VCaP (cell line): Measurements from ENCODE around the gene PSENEN.

Experiments used
- H3K27ac ChIP-seq: fragments of 450-650 bp; 2 replicates; pipeline ENCODE4 v1.5.1; 2017
- TF ChIP-seq, protein P1 (sequence below): fragments of 450-650 bp; conservative IDR thresholded peaks from 2 replicates; pipeline ENCODE4 v1.5.1; 2017; ENCODE audit warnings: mild to moderate bottlenecking, moderate library complexity

The PSENEN gene

DNA sequence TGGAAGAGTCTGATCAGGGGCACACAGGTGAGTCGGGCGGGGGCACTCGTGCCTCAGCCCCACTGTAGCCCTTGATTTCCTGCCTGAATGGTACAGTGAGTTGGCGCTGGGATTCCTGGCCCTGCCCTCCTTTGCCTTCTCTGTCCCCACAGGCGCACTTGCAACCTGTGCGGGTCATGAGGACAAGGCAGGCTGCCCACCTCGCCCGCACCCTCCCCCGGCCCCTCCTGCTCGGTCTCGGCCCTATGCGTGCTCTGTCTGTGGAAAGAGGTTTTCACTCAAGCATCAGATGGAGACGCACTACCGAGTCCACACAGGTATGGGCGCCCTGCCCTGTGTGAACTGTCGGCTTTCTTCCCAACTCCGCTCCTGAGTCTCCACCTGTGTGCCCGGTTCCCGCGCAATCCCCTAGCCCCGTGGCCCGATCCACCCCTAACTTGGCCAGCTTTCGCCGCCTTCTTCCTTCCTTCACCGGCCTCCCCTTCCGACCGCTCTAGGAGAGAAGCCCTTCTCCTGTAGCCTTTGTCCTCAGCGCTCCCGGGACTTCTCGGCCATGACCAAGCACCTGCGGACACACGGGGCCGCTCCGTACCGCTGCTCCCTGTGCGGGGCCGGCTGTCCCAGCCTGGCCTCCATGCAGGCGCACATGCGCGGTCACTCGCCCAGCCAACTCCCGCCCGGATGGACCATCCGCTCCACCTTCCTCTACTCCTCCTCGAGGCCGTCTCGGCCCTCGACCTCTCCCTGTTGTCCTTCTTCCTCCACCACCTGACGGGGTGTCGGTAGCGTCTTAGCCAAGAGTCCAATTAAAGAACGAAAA is 29.3 kb upstream of the PSENEN start:
- TF ChIP-seq, protein P1, sequence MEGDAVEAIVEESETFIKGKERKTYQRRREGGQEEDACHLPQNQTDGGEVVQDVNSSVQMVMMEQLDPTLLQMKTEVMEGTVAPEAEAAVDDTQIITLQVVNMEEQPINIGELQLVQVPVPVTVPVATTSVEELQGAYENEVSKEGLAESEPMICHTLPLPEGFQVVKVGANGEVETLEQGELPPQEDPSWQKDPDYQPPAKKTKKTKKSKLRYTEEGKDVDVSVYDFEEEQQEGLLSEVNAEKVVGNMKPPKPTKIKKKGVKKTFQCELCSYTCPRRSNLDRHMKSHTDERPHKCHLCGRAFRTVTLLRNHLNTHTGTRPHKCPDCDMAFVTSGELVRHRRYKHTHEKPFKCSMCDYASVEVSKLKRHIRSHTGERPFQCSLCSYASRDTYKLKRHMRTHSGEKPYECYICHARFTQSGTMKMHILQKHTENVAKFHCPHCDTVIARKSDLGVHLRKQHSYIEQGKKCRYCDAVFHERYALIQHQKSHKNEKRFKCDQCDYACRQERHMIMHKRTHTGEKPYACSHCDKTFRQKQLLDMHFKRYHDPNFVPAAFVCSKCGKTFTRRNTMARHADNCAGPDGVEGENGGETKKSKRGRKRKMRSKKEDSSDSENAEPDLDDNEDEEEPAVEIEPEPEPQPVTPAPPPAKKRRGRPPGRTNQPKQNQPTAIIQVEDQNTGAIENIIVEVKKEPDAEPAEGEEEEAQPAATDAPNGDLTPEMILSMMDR = no peak
- H3K27ac ChIP-seq = peak overlapping the region; percentile 98

DNA sequence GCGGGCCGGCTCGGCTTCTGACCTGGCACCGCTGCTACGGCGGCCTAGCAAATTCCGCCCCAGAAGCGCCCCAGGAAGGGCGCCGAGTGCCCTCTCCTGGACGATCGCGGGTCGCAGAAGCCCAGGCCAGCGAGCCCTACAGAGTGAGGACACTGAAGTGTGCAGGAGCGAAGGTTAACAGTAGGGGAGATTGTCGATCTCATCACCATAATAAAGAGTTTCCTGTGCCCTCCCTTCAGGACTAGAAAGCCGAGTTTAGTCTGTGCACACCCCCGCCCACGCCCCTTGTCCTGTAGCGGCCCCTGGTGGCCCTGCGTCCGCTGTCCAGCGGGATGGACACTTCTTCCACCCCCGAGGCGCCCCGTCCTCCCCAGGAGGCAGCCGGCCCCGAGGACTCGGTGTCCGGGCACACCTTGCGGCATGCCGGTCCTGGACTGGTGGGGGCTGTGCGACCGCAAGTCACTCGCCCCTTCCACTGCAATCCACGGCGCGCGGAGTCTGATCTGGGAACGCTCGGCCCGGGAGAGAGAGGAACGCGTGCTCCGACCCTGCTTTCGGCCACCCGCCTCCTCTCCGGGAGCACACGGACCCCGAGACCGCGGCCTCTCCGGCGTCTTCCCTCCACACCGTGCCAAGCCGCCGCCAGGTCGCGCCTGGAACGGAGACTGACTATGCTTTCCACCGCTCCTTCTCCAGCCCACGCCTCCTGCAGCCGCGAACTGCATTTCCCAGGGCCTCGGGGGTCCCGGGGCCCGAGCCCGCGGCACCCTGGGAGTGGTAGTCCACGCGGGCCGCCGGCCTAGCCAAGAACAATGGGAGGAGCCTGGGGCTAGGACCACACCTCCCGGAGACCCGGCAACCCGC is 28.4 kb upstream of the PSENEN start:
- peak overlapping the region; percentile 98 for H3K27ac ChIP-seq
- TF ChIP-seq, protein P1 = peak; percentile 98

DNA sequence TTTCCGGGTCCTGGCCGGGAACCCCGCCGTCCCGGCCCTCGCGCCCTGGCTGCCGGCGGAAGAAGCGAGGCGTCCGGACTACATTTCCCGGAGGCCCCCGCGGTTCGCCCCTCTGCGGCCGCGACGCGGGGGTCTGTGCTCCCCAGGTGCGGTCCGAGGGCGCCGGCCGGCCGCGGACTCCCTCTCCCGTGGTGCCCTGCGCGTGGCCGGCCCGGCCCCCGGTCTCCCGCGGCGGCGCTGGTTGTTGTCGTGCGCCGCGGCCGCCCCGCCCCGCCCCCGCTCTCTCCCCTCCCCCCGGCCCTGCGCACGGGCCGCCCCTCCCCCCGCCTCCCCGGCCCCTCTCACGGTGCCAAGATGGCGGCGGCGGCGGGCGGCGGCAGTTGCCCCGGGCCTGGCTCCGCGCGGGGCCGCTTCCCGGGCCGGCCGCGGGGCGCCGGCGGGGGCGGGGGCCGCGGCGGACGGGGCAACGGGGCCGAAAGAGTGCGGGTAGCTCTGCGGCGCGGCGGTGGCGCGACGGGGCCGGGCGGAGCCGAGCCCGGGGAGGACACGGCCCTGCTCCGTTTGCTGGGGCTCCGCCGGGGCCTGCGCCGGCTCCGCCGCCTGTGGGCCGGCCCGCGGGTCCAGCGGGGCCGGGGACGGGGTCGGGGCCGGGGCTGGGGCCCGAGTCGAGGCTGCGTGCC is 27.6 kb upstream of the PSENEN start, which contains the start of gene KMT2B:
Gene KMT2B, plus strand, starts transcription at position 339 of the 680 bp plus-strand sequence. Its CDS starts 16 bp downstream, at position 355.
- H3K27ac ChIP-seq = peak within 1 kb of the TSS; percentile 98

DNA sequence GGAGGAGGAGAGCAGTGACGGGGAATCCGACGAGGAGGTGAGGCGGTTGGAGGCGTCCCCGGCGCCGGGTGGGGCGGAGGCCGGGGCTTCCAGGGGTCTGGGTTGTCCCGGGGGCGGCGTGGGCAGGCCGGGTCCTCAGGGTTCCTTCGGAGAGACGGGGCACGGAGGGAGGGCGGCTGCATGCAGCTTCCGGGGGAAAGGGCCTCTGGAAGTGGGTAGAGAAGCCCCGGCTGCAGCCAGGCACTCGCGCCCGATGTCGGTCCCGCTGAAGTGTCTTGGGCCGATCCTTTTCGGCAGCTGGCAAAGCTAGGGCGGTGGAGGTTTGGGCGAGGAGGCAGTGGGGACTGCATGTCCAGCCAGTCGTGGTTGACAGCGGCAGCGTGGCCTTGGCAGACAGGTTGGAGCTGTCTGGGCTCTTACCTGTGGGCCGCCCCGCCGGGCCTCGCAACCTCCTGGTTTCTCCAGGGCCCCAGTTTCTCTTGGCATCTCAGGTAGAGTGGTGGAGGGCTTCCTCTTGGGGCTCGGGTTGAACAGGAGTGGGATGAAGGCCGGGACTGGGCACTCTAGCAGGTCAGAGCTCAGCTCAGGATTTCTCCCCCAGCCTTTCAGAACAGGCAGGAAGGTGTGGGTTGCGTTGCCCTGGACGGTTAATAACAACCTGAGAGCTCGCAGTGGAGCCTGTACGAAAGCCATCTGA is 27.0 kb upstream of the PSENEN start:
- peak overlapping the region; percentile 98 for H3K27ac ChIP-seq
- TF ChIP-seq, protein P1 = no peak

More for the DNA sequence above, 27.6 kb upstream of the PSENEN start, which contains the start of gene KMT2B:
- TF ChIP-seq, protein P1 = no peak

DNA sequence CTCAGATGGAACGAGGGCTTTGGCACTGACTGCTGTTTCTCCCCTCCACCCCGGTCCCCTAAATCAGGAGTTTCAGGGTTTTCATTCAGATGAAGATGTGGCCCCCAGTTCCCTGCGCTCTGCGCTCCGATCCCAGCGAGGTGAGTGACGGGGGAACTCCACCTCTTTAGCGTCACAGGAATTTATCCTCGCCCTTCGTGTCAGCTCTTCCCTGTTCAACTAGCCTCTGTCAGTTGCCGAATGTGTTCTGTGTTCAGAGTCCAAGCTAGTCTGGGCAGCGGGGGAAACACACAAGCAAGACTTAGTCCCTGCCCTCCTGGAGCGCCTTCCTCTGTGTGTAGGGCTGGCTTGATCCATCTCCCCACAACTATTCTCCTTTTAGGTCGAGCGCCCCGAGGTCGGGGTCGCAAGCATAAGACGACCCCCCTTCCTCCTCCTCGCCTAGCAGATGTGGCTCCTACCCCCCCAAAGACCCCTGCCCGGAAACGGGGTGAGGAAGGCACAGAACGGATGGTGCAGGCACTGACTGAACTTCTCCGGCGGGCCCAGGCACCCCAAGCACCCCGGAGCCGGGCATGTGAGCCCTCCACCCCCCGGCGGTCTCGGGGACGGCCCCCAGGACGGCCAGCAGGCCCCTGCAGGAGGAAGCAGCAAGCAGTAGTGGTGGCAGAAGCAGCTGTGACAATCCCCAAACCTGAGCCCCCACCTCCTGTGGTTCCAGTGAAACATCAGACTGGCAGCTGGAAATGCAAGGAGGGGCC is 25.9 kb upstream of the PSENEN start:
- TF ChIP-seq, protein P1 = no peak
- H3K27ac ChIP-seq = peak overlapping the region; percentile 98

DNA sequence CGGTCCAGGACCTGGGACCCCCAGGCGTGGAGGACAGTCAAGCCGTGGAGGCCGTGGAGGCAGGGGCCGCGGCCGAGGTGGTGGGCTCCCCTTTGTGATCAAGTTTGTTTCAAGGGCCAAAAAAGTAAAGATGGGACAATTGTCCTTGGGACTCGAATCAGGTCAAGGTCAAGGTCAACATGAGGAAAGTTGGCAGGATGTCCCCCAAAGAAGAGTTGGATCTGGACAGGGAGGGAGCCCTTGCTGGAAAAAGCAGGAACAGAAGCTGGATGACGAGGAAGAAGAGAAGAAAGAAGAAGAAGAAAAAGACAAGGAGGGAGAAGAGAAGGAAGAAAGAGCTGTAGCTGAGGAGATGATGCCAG is 25.3 kb upstream of the PSENEN start:
- 0 out of 2 replicates have a peak overlapping the region, but pooled peaks have one; percentile 98 for H3K27ac ChIP-seq
- TF ChIP-seq, protein P1 = no peak
